Endodermal cell (in vitro differentiated cells): ENCODE results near the gene RAX2. TPM values are rescaled to one million over a fixed set of nuclear protein-coding genes. Genes with fewer than 3 reads are reported as not detected.

Experiments used
- DNase-seq: peaks from one replicate; pipeline ENCODE4 v3.0.0-alpha.2; 2017
- H3K27ac ChIP-seq: 2 replicates; pipeline ENCODE4 v1.5.1; 2013; ENCODE audit warnings: mild to moderate bottlenecking, low read depth, low read length, moderate library complexity
- H3K27me3 ChIP-seq: 2 replicates; pipeline ENCODE4 v1.6.1; 2013; ENCODE audit warnings: mild to moderate bottlenecking, low read length, moderate library complexity; ENCODE audit not compliant: insufficient read depth, control insufficient read depth, poor library complexity, severe bottlenecking
- H3K36me3 ChIP-seq: 2 replicates; pipeline ENCODE4 v1.7.0; 2013; ENCODE audit warnings: mild to moderate bottlenecking, low read length, moderate library complexity; ENCODE audit not compliant: control insufficient read depth, insufficient read depth
- H3K4me1 ChIP-seq: one replicate; pipeline ENCODE4 v1.7.0; 2013; ENCODE audit warnings: low read length; ENCODE audit not compliant: control insufficient read depth, insufficient read depth
- H3K4me3 ChIP-seq: 2 replicates; pipeline ENCODE4 v1.5.1; 2013; ENCODE audit warnings: mild to moderate bottlenecking, low read length, moderate library complexity
- H3K9ac ChIP-seq: 2 replicates; pipeline ENCODE4 v1.6.1; 2013; ENCODE audit warnings: mild to moderate bottlenecking, low read length, moderate library complexity; ENCODE audit not compliant: poor library complexity, severe bottlenecking; ENCODE audit errors: extremely low read depth
- H3K9me3 ChIP-seq: 2 replicates; pipeline ENCODE4 v1.6.1; 2013; ENCODE audit warnings: mild to moderate bottlenecking, low read length, moderate library complexity; ENCODE audit not compliant: control insufficient read depth
- H3K27ac Mint-ChIP-seq: 2 replicates; pipeline ENCODE4 v1.8.0; 2020; ENCODE audit warnings: mixed read lengths
- H3K27me3 Mint-ChIP-seq: 2 replicates; pipeline ENCODE4 v1.8.0; 2021; ENCODE audit warnings: mild to moderate bottlenecking, mixed read lengths; ENCODE audit not compliant: insufficient read depth
- H3K36me3 Mint-ChIP-seq: 2 replicates; pipeline ENCODE4 v1.8.0; 2020; ENCODE audit warnings: low read depth, mixed read lengths
- H3K4me1 Mint-ChIP-seq: 2 replicates; pipeline ENCODE4 v1.8.0; 2020; ENCODE audit warnings: mixed read lengths
- H3K4me3 Mint-ChIP-seq: 2 replicates; pipeline ENCODE4 v1.8.0; 2020; ENCODE audit warnings: mild to moderate bottlenecking, moderate library complexity, mixed read lengths
- H3K9me3 Mint-ChIP-seq: 2 replicates; pipeline ENCODE4 v1.8.0; 2020; ENCODE audit warnings: mild to moderate bottlenecking, mixed read lengths
- CTCF ChIP-seq: fragments of 200-600 bp; sonication (generic); conservative IDR thresholded peaks from 2 replicates; pipeline ENCODE4 v1.5.0; 2021; ENCODE audit warnings: antibody characterized with exemption, mild to moderate bottlenecking
- WGBS, 2 experiments: methylation state at CpG; one replicate each; pipeline versions ENCODE4 v1.1.5 to v1.1.7; 2013; ENCODE audit warnings: missing lambda C conversion rate in 2 of 2, mixed read lengths in 1 of 2; ENCODE audit not compliant: insufficient coverage in 1 of 2, insufficient read length in 1 of 2; 5-methylcytosine and 5-hydroxymethylcytosine counted together
- total RNA-seq, 2 donors: library from RNA; stranded (reverse); fragmentation: NEBNext Ultra II Directional in 1 of 2; extraction: Animal tissue kit (Norgen Biotek cat#: 25700) in 1 of 2; gene quantifications; 2 replicates in 1 of 2; 3 replicates in 1 of 2; pipeline ENCODE4 v1.2.1, GENCODE V29; 2021

Gene RAX2
- total RNA-seq, 2 donors from 2014 or later, result not detected

DNA sequence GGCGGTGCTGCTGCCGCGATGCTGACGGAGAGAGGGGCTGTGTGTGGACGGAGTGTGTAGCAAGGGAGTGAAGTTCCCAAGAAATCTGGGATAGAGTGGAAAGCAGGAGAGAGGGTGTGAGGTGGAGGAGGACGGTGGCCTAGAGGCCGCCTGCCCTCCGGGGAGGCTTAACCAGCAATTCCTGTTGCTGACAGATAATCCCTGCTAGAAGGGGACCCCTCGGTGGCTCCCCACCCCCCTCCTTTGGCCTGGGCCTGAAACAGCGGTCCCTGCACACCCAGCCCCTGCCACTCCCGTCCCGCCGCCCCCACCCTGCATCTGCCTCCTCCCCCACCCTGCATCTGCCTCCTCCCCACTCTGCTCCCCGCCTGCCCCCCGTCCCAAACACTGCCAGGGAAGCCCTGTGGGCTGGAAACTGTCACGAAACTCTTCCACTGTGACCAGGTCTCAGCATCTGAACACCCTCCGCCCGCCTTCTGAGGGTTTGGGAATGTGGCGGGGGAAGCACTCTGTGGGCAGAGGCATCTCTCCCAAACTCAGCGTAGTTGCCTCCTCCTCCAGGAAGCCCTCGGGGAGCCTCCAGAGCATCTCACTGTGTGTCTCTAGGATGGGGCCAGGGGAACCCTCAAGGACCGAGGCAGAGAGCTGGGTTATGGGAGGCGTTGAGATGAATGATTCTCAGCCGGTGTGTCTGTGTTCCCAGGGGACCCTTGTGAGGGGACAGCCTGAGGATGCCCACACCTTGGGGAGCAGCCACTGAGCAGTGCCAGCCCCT is 31.3 kb upstream of the RAX2 start:
- H3K27me3 Mint-ChIP-seq, result peaks cover 36% of the 10 kb centered on the region
- no peak for TF ChIP-seq CTCF
- no peaks in the 10 kb centered on the region for H3K9me3 ChIP-seq
- peaks cover 33% of the 10 kb centered on the region for H3K27me3 ChIP-seq
- DNase-seq, result peak; percentile 40
- no peak overlapping the region for H3K4me3 ChIP-seq
- H3K36me3 ChIP-seq, result no peaks in the 10 kb centered on the region
- no peaks in the 10 kb centered on the region for H3K4me1 ChIP-seq
- 91 to 95% methylated on average over 4 to 21 of the region's 24 CpGs for WGBS, 2 experiments
- no peak overlapping the region for H3K9ac ChIP-seq
- H3K27ac Mint-ChIP-seq, result peak overlapping the region; percentile 64
- no peaks in the 10 kb centered on the region for H3K36me3 Mint-ChIP-seq
- no peak overlapping the region for H3K4me3 Mint-ChIP-seq
- no peaks in the 10 kb centered on the region for H3K4me1 Mint-ChIP-seq
- H3K27ac ChIP-seq, result no peak overlapping the region
- no peaks in the 10 kb centered on the region for H3K9me3 Mint-ChIP-seq

DNA sequence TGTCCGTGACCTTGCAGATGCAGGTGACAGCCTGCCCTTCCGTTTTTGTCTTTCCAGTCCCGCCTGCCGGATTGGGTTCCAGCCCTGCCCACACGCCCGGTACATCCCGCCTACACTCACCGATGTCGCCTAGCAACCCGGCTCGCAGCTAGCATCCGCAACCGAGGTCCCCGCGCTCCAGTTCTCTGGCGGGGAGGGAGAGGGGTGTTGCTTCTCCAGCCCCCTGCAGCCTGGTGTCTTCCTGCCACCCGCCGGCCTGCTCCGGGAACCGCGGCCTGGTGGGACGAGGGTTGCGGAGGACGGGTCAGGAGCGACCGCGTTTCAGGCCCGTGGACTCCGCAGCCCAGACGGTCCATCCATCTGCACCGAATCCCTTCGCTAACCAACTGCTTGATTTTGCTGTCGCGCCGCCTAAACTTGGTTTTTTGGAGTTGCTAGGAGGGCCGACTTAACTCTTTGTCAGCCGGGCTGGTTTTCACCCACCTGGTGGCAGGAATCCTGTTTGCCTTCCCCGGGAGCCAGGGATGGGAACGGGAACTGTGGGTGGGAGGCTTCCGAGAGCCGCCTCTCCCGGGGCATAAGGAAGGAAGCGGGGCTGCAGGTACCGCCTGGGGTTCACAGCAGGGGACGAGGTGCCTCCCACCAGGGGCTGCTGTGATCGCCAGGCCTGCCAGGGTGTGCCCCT is 29.5 kb upstream of the RAX2 start:
- Mint-ChIP-seq H3K27me3 (peaks cover 39% of the 10 kb centered on the region), H3K27ac (no peak overlapping the region), H3K9me3 (peaks cover 4% of the 10 kb centered on the region), H3K36me3 (no peaks in the 10 kb centered on the region), H3K4me3 (peak overlapping the region; percentile 40), H3K4me1 (no peaks in the 10 kb centered on the region)
- Histone ChIP-seq H3K27ac (no peak overlapping the region), H3K27me3 (peaks cover 33% of the 10 kb centered on the region), H3K9me3 (no peaks in the 10 kb centered on the region), H3K4me3 (peak overlapping the region; percentile 53), H3K9ac (no peak overlapping the region), H3K36me3 (no peaks in the 10 kb centered on the region), H3K4me1 (no peaks in the 10 kb centered on the region)
- TF ChIP-seq CTCF, result peak; percentile 78
- WGBS, 2 experiments, result 4 to 7% methylated on average over 9 to 46 of the region's 46 CpGs
- DNase-seq, result peak; percentile 90

DNA sequence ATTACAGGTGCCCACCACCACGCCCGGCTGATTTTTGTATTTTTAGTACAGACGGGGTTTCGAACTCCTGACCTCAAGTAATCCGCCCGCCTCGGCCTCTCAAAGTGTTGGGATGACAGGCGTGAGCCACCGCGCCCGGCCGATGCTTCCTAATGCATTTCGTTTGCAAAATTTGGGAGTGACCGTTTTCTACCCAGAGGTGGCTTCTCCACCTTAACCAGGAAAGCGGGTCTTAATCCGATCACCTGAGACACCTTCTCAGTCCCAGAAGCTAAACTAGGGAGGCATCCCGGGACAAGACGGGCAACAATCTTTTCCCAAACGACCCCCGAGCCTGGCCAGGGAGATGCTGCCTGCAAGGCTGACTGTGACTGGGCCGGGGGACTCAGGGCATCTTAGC is 29.0 kb upstream of the RAX2 start:
- peak overlapping the region; percentile 40 for H3K4me3 Mint-ChIP-seq
- 54 to 60% methylated on average over 16 to 21 of the region's 21 CpGs for WGBS, 2 experiments

More for the DNA sequence above, 29.0 kb upstream of the RAX2 start:
- H3K4me1 Mint-ChIP-seq, result no peaks in the 10 kb centered on the region
- Histone ChIP-seq H3K27ac (no peak overlapping the region), H3K27me3 (peaks cover 33% of the 10 kb centered on the region), H3K4me3 (peak overlapping the region; percentile 53), H3K9ac (no peak overlapping the region), H3K9me3 (no peaks in the 10 kb centered on the region), H3K36me3 (no peaks in the 10 kb centered on the region), H3K4me1 (no peaks in the 10 kb centered on the region)
- H3K27ac Mint-ChIP-seq, result no peak overlapping the region
- TF ChIP-seq CTCF, result no peak
- H3K36me3 Mint-ChIP-seq, result no peaks in the 10 kb centered on the region
- DNase-seq, result no peak
- H3K9me3 Mint-ChIP-seq, result peaks cover 7% of the 10 kb centered on the region
- peaks cover 40% of the 10 kb centered on the region for H3K27me3 Mint-ChIP-seq
